Fibroblast of mammary gland (primary cell): ENCODE measurements around the gene PRKD3.

Source experiments
- DNase-seq: peaks from one replicate; pipeline ENCODE4 v3.0.0-alpha.2; 2010; ENCODE audit warnings: low read depth
- H3K4me3 ChIP-seq: 2 replicates; pipeline ENCODE4 v1.5.1; 2011; ENCODE audit warnings: low read depth, mild to moderate bottlenecking, low read length, moderate library complexity; ENCODE audit not compliant: control insufficient read depth
- CTCF ChIP-seq: conservative IDR thresholded peaks from 2 replicates; pipeline ENCODE4 v1.5.1; 2011; ENCODE audit warnings: low read depth, low read length, inconsistent platforms; ENCODE audit not compliant: control insufficient read depth, insufficient read depth

The PRKD3 gene

GRCh38 chr2:37357069-37357468 is 32.4 kb upstream of the PRKD3 start:
- no peak for TF ChIP-seq CTCF
- DNase-seq, result peak; percentile 67
- H3K4me3 ChIP-seq, result no peak overlapping the region

- TF ChIP-seq CTCF, result no peak
- no peak overlapping the region for H3K4me3 ChIP-seq
- DNase-seq, result no peak
Observed at GRCh38 chr2:37356299-37356698, 31.7 kb upstream of the PRKD3 start.

- DNase-seq, result no peak
- no peak for TF ChIP-seq CTCF
- H3K4me3 ChIP-seq, result no peak overlapping the region
Observed at GRCh38 chr2:37355735-37356134, 31.1 kb upstream of the PRKD3 start.

- no peak overlapping the region for H3K4me3 ChIP-seq
- no peak for DNase-seq
- TF ChIP-seq CTCF, result no peak
Observed at GRCh38 chr2:37354531-37354930, 29.9 kb upstream of the PRKD3 start.

GRCh38 chr2:37350034-37350433 is 25.4 kb upstream of the PRKD3 start:
- no peak for TF ChIP-seq CTCF
- no peak overlapping the region for H3K4me3 ChIP-seq
- peak; percentile 55 for DNase-seq

GRCh38 chr2:37349231-37349860 is 24.7 kb upstream of the PRKD3 start:
- DNase-seq, result peak; percentile 23
- no peak overlapping the region for H3K4me3 ChIP-seq
- no peak for TF ChIP-seq CTCF

- DNase-seq, result no peak
- no peak overlapping the region for H3K4me3 ChIP-seq
- no peak for TF ChIP-seq CTCF
Observed at GRCh38 chr2:37348155-37348554, 23.5 kb upstream of the PRKD3 start.
